Keratinocyte (primary cell): ENCODE results near the gene EYA4.

ENCODE experiments used
- EZH2 ChIP-seq: IDR thresholded peaks from one replicate; pipeline ENCODE4 v1.6.1; 2012; ENCODE audit warnings: inconsistent platforms, mild to moderate bottlenecking, low read length, moderate library complexity
- TF ChIP-seq, protein P1 (sequence below), 3 experiments: IDR thresholded peaks in 1 of 3; conservative IDR thresholded peaks in 1 of 3; optimal IDR thresholded peaks in 1 of 3; 2 replicates in 2 of 3; 3 replicates in 1 of 3; pipeline versions ENCODE3 to v1.5.1; 2011; ENCODE audit warnings: low read length in 3 of 3, mild to moderate bottlenecking in 3 of 3, moderate library complexity in 2 of 3, control low read depth in 1 of 3, inconsistent platforms in 1 of 3; ENCODE audit not compliant: insufficient read depth in 2 of 3; ENCODE audit errors: extremely low read depth in 1 of 3

DNA sequence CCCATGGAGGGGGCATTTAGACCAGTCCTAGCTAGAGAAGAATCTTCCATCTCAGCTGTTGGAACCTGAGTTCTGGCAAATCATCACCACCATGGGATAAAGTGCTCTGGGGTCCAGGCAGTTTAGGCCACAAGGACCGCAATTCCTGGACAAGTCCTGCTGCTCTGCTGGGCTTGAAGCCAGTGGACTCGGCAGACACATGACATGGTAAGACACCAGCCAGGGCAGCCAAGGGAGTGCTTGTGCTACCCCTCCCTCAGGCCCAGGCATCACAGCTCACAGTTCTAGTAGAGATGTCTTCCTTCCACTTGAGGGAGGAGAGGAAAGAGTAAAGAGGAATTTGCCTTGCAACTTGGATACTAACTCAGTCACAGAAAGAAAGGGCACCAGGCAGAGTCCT, 246.0 kb downstream of the EYA4 start:
- TF ChIP-seq, protein P1, sequence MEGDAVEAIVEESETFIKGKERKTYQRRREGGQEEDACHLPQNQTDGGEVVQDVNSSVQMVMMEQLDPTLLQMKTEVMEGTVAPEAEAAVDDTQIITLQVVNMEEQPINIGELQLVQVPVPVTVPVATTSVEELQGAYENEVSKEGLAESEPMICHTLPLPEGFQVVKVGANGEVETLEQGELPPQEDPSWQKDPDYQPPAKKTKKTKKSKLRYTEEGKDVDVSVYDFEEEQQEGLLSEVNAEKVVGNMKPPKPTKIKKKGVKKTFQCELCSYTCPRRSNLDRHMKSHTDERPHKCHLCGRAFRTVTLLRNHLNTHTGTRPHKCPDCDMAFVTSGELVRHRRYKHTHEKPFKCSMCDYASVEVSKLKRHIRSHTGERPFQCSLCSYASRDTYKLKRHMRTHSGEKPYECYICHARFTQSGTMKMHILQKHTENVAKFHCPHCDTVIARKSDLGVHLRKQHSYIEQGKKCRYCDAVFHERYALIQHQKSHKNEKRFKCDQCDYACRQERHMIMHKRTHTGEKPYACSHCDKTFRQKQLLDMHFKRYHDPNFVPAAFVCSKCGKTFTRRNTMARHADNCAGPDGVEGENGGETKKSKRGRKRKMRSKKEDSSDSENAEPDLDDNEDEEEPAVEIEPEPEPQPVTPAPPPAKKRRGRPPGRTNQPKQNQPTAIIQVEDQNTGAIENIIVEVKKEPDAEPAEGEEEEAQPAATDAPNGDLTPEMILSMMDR (optimal IDR thresholded peaks at IDR 0.05 in 1 of 3, IDR thresholded peaks at IDR 0.05 in 1 of 3, conservative IDR thresholded peaks at IDR 0.05 in 1 of 3; ENCODE audit: extremely low read depth in 1 of 3, insufficient read depth in 2 of 3, low read length in 3 of 3) = no peak
- TF ChIP-seq EZH2 = no peak
